AG04450 (cell line): Measurements from ENCODE around the gene KIF4A. TPM values are rescaled to one million over a fixed set of nuclear protein-coding genes. Genes with fewer than 3 reads are reported as not detected.
"Not testable (repeated sequence)": the region's sequence is repeated elsewhere in the genome, so short reads cannot be mapped to it uniquely, and the experiment has no call there.

ENCODE experiments used
- CTCF ChIA-PET: fragments of 300-600, 350-600 bp; formaldehyde crosslinking; extraction: SDS; loops from one replicate; lab custom pipeline; 2022; ENCODE audit warnings: antibody characterized with exemption, inconsistent platforms; lab: Charles Lee
- POLR2A ChIA-PET: fragments of 350-600 bp; formaldehyde crosslinking; extraction: SDS; loops from one replicate; lab custom pipeline; 2021; ENCODE audit warnings: antibody characterized with exemption, inconsistent platforms; lab: Yijun Ruan, JAX
- DNase-seq: peaks from one replicate; pipeline ENCODE4 v3.0.0-alpha.2; 2011; ENCODE audit warnings: low read depth, low spot score
- H3K27ac ChIP-seq: one replicate; pipeline ENCODE4 v1.5.1; 2012; ENCODE audit warnings: low read depth, low read length, control low read depth
- H3K27me3 ChIP-seq: one replicate; pipeline ENCODE4 v1.6.0; 2012; ENCODE audit warnings: low read length; ENCODE audit not compliant: control insufficient read depth, insufficient read depth
- H3K4me3 ChIP-seq: 2 replicates; pipeline ENCODE4 v1.5.1; 2011; ENCODE audit warnings: mild to moderate bottlenecking, low read depth, low read length, control low read depth
- H3K9me3 ChIP-seq: 2 replicates; pipeline ENCODE4 v1.5.1; 2012; ENCODE audit warnings: low read length; ENCODE audit not compliant: control insufficient read depth, insufficient read depth
- polyA plus RNA-seq: library from polyadenylated mRNA; depleted of rRNA; stranded (reverse); fragments of >200 nt; gene quantifications from 2 replicates; pipeline ENCODE4 v1.2.3, GENCODE V29; 2011
- TF ChIP-seq, protein P1 (sequence below): IDR thresholded peaks from 2 replicates; pipeline ENCODE4 v1.5.1; 2011; ENCODE audit warnings: low read depth, low read length, control low read depth, inconsistent platforms

KIF4A gene
- polyA plus RNA-seq, 1 experiment = 8.8 TPM

DNA sequence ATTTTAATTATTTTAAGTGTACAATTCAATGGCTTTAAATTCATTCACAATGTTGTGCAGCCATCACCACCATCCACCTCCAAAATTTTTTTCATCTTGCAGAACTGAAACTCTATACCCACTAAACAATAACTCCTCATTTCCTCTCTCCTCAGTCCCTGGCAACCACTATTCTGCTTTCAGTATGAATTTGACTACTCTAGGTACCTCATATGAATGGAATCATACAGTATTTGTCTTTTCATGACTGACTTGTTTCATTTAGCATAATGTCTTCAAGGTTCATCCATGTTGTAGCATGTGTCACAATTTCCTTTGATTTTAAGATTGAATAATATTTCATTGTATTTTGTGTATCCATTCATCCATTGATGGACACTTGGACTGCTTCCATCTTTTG is 46.9 kb downstream of the KIF4A start:
- no peaks in the 10 kb centered on the region for H3K27me3 ChIP-seq
- POLR2A ChIA-PET = no interaction called here
- H3K27ac ChIP-seq = no peak overlapping the region
- H3K9me3 ChIP-seq = no peaks in the 10 kb centered on the region
- H3K4me3 ChIP-seq = no peak overlapping the region
- no peak for DNase-seq
- CTCF ChIA-PET = no interaction called here
- TF ChIP-seq, protein P1, sequence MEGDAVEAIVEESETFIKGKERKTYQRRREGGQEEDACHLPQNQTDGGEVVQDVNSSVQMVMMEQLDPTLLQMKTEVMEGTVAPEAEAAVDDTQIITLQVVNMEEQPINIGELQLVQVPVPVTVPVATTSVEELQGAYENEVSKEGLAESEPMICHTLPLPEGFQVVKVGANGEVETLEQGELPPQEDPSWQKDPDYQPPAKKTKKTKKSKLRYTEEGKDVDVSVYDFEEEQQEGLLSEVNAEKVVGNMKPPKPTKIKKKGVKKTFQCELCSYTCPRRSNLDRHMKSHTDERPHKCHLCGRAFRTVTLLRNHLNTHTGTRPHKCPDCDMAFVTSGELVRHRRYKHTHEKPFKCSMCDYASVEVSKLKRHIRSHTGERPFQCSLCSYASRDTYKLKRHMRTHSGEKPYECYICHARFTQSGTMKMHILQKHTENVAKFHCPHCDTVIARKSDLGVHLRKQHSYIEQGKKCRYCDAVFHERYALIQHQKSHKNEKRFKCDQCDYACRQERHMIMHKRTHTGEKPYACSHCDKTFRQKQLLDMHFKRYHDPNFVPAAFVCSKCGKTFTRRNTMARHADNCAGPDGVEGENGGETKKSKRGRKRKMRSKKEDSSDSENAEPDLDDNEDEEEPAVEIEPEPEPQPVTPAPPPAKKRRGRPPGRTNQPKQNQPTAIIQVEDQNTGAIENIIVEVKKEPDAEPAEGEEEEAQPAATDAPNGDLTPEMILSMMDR = no peak

DNA sequence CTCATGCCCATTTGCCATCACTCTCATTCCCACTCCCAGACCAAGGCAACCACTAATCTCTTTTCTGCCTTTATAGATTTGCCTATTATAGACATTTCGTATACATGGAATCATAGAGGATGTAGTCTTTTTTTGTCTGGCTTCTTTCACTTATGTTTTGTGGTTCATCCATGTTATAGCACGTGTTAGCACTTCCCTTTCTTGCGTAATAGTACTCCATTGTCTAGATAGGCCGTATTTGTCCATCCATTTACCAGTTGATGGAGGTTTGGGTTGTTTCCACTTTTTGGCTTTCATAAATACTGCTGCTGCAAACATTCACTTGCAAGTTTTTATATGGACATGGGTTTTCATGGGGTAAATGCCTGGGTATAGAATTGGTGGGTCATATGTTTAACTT is 48.4 kb downstream of the KIF4A start:
- Histone ChIP-seq H3K27ac (no peak overlapping the region), H3K27me3 (no peaks in the 10 kb centered on the region), H3K9me3 (no peaks in the 10 kb centered on the region), H3K4me3 (no peak overlapping the region)
- DNase-seq = no peak
- POLR2A ChIA-PET = no interaction called here
- CTCF ChIA-PET = no interaction called here
- TF ChIP-seq, protein P1 = no peak

DNA sequence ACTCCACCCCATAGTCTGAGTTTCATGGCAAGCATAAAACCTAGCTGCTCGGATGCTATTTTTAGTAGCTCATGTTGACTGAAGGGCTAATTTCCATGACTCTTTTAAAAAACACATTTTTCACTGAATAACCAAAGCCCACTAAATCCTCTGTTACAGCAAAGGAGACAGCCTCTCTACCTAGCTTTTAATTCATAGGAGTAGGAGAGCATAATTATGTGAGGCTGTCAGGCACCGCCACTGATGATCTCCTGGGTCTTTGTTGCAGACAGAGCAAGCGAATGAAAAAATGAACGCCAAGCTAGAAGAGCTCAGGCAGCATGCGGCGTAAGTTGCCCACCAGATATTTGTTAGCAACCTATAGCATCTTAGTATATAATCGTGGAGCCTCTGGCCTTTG is 53.5 kb downstream of the KIF4A start:
- Histone ChIP-seq H3K4me3 (no peak overlapping the region), H3K27ac (no peak overlapping the region), H3K27me3 (no peaks in the 10 kb centered on the region), H3K9me3 (no peaks in the 10 kb centered on the region)
- CTCF ChIA-PET = interaction anchor here (0.5 to 1.8 kb wide), 2 partner anchors 19 to 210 kb away, joined by 3 to 7 read pairs; partner anchors contain the start of gene IGBP1
- TF ChIP-seq, protein P1 = no peak
- DNase-seq = no peak
- POLR2A ChIA-PET = no interaction called here

DNA sequence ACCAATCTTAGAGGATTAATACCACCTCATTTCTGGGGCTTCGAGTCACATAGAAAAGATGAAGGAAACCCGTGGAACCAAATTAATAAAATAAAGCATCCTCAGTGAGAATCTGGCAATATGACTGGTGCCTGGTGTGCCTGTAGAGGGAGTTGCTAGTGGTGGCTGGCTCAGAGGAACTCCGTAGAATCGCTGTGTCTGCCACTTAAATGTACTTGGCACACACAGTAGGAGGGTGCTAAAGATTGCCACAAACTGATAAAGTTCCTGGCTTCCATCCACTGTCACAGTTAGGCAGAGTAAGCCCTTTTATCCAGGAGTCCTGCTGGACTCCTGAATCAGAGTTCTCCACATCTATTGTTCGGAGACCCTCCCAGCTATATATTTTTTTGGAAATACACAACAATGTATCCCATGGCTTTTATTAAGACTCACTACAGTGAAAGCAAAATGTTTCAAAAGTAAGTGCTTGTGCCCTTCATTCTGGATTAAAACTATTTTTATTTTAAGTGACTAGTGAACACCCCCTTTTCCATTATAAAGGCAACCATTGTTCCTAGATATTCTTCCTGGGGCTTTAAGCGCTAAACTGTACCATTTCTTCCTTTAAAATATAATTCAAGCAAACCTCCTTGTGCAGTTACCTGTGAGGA is 56.6 kb downstream of the KIF4A start:
- ChIA-PET POLR2A (no interaction called here), CTCF (no interaction called here)
- Histone ChIP-seq H3K4me3 (no peak overlapping the region), H3K9me3 (no peaks in the 10 kb centered on the region; the same call in 1 of the 2 replicates), H3K27ac (no peak overlapping the region), H3K27me3 (no peaks in the 10 kb centered on the region)
- TF ChIP-seq, protein P1 = no peak
- DNase-seq = no peak

DNA sequence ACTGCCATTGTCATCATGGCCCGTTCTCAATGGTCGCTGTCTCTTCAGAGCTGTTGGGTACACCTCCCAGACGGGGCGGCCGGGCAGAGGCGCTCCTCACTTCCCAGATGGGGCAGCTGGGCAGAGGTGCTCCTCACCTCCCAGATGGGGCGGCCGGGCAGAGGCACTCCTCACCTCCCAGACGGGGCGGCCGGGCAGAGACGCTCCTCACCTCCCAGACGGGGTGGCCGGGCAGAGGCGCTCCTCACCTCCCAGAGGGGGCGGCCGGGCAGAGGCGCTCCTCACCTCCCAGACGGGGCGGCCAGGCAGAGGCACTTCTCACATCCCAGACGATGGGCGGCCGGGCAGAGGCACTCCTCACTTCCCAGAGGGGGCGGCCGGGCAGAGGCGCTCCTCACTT is 58.9 kb downstream of the KIF4A start:
- DNase-seq, H3K9me3 ChIP-seq, POLR2A ChIA-PET, H3K4me3 ChIP-seq, H3K27ac ChIP-seq, CTCF ChIA-PET, H3K27me3 ChIP-seq: not testable (repeated sequence)

DNA sequence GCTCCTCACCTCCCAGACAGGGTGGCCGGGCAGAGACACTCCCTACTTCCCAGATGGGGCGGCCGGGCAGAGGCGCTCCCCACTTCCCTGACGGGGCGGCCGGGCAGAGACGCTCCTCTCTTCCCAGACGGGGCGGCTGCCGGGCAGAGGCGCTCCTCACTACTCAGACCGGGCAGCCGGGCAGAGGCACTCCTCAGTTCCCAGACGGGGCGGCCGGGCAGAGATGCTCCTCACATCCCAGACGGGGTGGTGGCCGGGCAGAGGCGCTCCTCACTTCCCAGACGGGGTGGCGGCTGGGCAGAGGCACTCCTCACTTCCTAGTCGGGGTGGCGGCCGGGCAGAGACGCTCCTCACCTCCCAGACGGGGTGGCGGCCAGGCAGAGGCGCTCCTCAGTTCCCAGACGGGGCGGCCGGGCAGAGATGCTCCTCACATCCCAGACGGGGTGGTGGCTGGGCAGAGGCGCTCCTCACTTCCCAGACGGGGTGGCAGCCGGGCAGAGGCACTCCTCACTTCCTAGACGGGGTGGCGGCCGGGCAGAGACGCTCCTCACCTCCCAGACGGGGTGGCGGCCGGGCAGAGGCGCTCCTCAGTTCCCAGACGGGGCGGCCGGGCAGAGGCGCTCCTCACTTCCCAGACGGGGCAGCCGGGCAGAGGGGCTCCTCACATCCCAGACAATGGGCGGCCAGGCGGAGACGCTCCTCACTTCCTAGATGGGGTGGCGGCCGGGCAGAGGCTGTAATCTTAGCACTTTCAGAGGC is 59.6 kb downstream of the KIF4A start:
- DNase-seq, H3K4me3 ChIP-seq, H3K27me3 ChIP-seq, H3K27ac ChIP-seq, CTCF ChIA-PET, H3K9me3 ChIP-seq, POLR2A ChIA-PET: not testable (repeated sequence)
